Heart left ventricle (tissue), 13 donors: ENCODE data around the gene APP.

Experiments
- POLR2A ChIP-seq, 2 donors: fragments of 450-650 bp; IDR thresholded peaks; one replicate each; pipeline ENCODE4 v1.6.1; 2017; ENCODE audit warnings: antibody characterized with exemption in 2 of 2, mild to moderate bottlenecking in 2 of 2, moderate library complexity in 2 of 2
- TF ChIP-seq, protein P1 (sequence below), 12 donors: fragments of 200-600 bp; sonication (generic) in 4 of 12; IDR thresholded peaks; one replicate each; pipeline versions ENCODE4 v1.5.0 to v1.8.0; 2018 to 2022; ENCODE audit warnings: antibody characterized with exemption in 12 of 12, mild to moderate bottlenecking in 5 of 12
- donor health status: ischemic (EF 13 %, LVEDD 7.1; RV severe dilation, severe dysfunction).
- donor health status: DM: no; HTN: yes; CAD: no.
- donor health status: DM: no; HTN: no; CAD: no.
- donor health status: ischemic (EF 25% LVEDD 6.9; RV normal size, moderate dysfunction).
- donor health status: ischemic (EF 25% LVEDD 5.7; RV mildly dilated, moderate dysfunction).
- donor health status: ischemic (EF 35%, LVEDD 5.7; RV mildly dilated, moderate dysfunction).
- donor health status: nonischemic (EF 11% LVEDD 7.7; RV severe dilation, severe dysfunction).
- donor health status: DM: yes; HTN: yes; CAD: no.
- donor health status: PGD.
- donor health status: ischemic (EF 29% LVEDD 5.4; RV normal size, mild dysfunction).
- donor health status: nonischemic (EF 23%, LVEDD 6.1; RV moderate dilation, normal function).

- TF ChIP-seq, protein P1, sequence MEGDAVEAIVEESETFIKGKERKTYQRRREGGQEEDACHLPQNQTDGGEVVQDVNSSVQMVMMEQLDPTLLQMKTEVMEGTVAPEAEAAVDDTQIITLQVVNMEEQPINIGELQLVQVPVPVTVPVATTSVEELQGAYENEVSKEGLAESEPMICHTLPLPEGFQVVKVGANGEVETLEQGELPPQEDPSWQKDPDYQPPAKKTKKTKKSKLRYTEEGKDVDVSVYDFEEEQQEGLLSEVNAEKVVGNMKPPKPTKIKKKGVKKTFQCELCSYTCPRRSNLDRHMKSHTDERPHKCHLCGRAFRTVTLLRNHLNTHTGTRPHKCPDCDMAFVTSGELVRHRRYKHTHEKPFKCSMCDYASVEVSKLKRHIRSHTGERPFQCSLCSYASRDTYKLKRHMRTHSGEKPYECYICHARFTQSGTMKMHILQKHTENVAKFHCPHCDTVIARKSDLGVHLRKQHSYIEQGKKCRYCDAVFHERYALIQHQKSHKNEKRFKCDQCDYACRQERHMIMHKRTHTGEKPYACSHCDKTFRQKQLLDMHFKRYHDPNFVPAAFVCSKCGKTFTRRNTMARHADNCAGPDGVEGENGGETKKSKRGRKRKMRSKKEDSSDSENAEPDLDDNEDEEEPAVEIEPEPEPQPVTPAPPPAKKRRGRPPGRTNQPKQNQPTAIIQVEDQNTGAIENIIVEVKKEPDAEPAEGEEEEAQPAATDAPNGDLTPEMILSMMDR (IDR thresholded peaks at IDR 0.05) = no peak
- no peak for TF ChIP-seq POLR2A (IDR thresholded peaks at IDR 0.05)
These were observed 26.5 kb downstream of the APP start for GRCh38 chr21:26144031-26144430.
